ENCODE results near the gene SALL2.

Gene SALL2

DNA sequence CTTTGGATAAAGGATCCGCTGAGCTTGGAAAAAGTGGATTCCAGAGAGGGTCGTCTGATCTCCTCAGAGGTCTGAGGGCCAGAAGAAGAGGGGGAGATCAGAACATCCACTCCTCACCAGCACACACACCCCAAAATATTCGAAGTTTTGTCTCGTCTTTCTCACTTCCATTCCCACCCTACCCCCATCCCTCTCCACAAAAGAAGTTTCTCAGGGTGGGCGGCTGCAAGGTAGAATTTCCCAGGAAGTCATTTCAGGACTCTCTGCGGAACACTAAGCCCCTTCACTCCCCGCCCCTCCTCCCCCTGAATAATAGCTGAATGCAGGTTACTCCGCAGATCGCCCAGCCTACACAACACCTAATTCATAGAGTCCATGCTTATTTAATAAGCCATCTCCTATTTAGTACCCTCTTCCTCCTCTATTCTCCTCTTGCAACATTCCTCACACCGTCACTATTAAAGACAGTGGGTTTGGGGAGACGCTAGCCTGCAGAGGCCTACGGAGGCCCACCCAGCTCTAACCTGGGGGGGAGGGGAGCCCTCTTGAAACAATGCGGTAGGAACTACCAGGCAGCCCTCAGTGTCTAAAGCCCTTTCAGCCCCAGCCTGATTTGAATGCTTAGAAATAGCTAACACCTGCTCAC, 649 bp upstream of the SALL2 start:
- DNase-seq: no peak

DNA sequence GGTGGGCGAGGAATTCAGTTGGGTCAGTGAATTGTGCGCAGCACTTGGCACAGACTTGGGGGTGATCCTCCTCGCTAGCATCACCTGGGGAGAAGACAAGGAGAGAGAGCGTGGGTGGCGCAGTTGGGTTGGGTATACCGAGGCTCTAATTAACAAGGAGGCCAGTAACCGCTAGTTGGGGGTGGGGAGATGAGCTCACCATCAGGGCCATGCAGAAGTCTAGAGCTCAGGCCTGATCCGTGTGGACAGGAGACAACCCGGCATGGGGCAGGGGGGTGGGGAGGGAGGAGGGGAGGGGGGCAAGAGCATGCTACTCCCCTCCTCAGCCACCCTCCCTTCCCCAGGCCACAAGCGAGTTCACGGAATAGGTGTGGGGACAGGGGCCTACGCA, 580 bp downstream of the SALL2 start:
- peak; percentile 47 for DNase-seq

DNA sequence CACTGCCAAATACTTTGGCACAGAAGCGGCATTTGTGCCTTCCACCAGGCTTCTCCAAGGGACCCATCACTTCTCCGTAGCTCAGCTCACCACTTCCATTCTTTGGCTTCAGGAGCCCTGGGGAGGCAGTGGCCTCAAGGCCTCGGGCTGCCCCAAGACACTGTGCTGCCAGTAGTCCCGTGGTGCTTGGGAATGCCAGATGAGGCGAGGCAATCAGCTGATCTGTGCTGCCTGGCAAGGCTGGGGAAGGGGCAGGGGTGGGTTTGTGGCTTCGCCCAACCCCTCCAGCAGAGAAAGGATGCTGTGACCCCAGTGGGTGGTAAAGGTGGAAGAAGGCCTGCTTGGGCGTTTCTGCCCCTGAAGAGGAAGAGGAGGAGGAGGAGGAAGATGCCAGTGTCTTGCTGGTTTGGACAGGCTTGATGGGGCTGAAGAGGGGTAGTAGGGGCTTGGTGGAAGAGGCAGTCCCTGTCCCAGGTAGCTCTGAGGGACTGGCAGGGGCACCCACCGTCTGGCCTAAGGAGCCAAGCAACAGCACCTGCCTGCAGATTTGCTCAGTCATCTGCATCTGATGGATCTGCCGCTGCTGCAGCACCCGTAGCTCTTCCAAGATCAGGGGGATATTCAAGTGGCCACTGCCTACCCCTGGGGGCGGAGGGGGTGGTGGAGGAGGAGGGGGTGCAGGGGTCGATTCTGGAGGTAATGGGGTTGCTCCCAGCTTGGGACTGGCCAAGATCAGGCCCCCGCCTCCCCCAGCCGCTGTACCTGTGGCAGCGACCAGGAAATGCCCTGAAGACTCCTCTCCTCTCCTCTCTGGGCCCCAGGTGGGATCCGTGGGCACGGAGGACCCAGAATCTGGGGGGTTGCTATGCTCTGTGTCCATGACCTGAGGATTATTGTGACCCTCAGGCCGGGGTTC, 1.3 kb downstream of the SALL2 start:
- DNase-seq: no peak

DNA sequence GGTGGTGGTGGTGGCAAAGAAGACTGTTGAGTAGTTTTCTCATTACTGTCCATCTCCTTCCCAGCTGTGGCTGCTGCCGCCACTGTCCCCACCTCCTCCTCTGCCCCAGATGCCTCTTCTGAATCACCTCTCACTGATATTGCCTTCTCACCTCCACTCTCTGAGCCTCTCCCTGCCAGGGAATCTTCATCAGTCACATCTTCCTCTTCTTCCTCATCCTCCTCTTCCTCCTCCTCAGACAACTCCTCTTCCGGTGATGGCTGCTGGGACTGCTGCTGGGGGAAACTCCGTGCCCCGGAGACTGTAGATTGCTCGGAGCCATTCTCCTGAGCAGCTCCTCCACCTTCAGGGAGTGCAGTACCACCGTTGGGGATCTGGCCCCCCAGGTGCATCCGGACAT, 2.9 kb downstream of the SALL2 start:
- DNase-seq: no peak

DNA sequence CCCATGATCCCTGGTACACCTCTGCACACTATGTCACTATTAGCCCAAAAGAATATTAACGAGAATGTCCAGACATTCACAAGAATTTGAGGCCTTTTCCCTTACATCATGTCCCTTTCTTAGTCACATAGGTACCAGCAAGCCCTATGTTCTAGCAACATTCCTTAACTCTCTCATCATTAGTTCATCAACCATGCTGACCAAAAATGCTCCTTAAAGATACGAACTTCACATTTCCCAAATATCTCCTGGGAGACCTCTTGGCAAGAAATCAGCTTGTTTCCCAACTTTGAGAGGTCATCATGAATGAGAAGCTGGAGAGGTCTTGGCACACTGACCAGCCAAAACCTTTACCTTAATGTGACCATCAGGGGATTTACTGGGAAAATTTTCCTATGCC, 4.6 kb downstream of the SALL2 start:
- DNase-seq: no peak

DNA sequence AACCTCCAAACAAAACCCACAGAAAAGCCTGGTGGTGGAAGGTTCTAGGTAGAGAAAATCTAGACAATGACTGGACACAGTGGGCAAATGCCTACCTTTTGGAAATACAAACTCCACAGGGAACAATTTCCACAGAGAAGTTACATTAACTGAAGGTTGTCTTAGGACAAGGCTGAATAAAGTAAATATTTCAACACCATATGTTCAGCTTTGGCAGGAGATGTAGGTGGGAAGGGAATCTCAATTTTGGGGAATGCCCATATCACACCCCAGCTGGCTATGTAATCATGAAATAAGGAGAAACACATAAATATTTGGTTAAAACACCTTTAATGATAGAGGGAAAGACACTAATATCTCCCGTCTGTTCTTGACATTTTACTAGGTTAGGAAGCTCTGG, 5.4 kb downstream of the SALL2 start:
- no peak for DNase-seq

DNA sequence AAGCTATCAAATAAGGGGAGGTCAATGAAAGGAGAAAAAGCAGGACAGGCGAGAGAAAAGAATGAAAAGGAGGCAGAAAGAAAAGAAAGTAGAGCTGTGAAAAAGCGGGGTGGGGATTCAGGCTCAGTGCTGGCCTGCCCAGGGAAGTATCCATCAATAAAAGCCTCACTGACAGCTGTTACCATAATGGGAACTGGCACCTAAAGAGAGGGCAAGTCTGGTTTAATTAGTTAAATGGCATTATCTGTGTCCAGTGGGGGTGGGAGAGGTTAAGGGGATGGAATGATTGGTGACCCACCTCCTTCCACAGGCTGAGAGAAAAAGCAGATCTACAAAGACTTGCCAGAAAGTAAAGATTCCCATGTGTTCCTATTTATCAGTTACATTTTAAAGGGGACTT, 7.4 kb downstream of the SALL2 start:
- DNase-seq: no peak

DNA sequence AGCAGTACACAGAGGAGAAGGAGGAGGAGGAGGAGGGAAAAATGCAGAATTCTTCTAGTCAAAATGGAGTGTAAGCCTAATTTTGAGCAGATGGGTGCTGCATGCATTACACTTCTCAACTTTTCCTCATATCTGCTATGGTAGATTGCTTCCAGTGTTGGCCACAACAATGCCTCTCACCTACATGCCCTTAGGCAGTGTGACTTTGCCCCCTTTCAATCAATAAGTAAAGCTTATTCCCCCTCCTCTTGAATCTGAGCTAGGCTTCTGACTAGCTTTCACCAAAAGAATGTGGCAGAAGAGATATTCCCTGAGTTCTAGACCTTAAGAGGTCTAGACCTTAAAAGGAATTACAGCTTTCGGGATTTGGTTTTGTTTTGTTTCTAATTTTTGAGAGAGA, 11.8 kb downstream of the SALL2 start:
- DNase-seq: no peak

DNA sequence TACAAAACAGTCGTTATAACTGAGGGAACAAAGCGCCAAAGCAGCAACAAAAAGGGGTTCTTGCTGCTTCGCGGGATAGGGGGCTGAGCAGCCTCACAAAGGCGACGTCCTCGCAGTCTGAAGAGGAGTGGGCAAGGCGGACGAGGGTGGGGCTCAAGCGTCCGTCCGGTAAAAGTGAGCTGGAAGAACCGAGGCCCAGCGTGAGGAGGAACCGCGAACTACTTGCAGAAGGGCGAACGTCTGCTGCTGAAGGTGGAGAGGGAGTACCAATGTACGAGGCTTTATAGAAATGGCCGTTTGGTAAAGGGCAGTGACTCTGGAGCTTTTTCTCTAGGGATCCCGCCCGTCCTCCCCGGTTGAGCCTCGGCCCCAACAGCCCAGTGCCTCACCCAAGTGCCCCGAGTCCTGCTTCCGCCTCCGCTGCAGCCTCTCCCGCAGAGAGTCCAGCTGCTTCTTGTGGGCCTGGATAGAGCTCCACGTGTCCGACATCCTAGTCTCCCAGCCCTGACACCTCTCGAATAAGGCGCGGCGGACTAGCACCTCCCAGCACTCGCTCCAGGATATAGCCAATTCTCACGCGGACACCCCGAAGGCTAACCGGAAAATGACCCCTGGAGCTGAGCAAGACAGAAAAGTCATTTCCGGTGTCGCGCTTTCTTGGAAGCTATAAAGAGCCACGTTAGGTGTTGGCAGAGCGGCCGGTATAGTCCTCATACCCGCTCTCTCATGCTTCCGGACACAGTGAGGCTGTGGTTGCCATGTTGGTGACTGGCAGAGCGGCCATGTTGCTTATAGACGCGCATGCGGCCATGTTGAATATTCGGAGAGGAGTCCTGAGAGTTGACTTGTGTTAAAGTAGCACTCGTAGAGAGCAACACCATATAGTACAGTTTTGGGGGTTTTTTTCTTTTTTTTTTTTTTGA, 15.2 kb downstream of the SALL2 start, which contains the start of gene METTL3:
Gene METTL3 (minus strand): TSS at position 606 of the 923 bp plus-strand sequence. CDS start 117 bp downstream, at position 489.
- DNase-seq: peak; percentile 99

DNA sequence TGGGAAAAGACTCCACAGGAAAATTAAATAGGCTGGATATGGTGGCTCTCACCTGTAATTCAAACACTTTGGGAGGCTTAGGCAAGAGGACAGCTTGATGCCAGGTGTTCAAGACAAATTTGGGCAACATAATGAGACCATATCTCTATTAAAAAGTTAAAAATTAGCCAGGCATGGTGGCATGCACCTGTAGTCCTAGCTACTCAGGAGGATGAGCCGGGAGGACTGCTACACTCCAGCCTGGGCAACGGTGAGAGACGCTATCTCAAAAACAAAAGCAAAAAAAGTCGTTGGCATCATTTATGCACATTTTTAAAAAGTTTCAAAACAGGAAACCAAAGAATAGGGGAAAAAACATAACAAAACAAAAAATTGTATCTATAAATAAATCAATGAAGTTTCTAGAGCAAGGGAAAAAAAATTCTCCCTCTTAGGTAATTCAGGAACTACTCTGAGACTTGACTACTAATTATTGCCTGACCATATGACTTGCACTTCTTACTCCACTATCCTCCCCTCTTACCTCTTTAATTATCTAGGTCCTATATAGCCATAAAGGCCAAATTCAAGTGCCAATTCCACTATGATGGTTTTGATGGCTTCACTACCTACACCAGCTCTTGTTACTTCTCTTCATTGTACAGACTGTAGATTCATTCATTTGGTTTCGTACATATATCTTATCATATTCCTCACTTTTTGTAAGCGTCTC, 16.6 kb downstream of the SALL2 start:
- no peak for DNase-seq

DNA sequence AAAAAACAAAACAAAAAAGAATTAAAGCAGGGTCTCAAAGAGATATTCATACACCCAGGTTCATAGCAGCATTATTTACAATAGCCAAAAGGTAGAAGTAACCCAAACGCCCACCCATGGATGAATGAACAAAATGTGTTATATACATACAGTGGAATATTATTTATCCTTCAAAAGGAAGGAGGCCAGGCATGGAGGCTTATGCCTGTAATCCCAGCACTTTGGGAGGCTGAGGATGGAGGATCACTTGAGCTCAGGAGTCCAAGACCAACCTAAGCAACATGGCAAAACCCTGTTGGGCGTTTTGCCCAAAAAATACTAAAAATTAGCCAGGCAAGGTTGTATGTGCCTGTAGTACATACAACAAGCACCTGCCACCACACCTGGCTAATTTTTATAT, 19.6 kb downstream of the SALL2 start:
- DNase-seq: no peak

DNA sequence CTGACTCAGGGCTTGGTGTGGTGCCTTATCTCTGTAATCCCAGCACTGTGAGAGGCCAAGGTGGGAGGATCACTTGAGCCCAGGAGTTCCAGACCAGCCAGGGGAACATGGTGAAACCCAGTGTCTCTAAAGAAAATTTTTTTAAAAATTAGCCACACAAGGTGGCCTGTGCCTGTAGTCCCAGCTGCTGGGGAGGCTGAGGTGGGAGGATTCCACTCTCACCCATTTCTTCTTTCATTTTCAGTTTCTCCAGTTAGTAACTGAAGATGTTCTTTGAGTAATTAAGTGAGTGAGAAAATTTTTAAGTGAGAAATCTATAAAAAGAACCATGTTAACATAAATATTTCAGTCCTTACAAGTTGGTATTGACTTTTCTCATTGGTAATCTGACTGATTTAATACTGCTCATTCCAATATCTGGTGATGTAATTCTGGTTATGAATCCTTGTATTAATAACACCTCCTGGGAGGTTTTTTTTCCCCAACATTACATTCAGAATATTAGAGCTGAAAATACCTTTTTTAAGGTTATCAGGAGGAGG, 21.1 kb downstream of the SALL2 start:
- no peak for DNase-seq

DNA sequence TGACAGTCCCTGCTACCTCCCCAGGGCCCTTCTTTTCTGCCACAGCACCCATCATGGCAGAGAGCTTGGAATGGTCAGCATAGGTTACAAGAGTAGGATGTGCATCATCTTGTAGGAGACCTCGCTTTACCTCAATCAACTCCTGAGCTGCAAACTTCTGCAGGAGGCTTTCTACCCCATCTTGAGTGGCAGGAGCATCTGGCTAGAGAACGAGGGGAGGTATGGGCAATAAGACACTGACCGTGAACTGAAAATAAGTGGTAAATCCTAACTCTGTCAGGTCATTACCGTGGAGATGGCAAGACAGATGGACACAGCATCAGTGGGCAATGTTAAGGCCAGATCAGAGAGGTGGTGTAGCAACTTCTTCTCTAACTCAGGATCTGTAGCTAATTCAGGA, 22.8 kb downstream of the SALL2 start:
- no peak for DNase-seq

DNA sequence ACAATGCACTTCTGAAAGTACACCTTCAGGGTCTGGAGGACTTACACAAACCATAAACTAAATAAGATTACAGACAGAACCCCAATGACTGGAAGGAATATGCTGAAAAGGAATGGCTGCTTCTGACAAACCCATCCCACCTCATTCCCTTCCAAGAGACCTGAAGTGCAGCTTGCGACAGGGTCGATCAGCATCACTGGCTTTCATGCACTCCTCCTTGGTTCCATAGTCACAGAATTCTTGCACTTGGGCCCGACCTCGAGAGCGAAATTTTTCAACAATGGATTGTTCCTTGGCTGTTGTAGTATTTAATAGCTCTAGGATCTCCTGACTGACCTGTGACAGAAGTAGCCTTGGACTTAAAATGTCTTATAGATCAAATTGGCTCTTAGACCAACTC, 24.6 kb downstream of the SALL2 start:
- no peak for DNase-seq

DNA sequence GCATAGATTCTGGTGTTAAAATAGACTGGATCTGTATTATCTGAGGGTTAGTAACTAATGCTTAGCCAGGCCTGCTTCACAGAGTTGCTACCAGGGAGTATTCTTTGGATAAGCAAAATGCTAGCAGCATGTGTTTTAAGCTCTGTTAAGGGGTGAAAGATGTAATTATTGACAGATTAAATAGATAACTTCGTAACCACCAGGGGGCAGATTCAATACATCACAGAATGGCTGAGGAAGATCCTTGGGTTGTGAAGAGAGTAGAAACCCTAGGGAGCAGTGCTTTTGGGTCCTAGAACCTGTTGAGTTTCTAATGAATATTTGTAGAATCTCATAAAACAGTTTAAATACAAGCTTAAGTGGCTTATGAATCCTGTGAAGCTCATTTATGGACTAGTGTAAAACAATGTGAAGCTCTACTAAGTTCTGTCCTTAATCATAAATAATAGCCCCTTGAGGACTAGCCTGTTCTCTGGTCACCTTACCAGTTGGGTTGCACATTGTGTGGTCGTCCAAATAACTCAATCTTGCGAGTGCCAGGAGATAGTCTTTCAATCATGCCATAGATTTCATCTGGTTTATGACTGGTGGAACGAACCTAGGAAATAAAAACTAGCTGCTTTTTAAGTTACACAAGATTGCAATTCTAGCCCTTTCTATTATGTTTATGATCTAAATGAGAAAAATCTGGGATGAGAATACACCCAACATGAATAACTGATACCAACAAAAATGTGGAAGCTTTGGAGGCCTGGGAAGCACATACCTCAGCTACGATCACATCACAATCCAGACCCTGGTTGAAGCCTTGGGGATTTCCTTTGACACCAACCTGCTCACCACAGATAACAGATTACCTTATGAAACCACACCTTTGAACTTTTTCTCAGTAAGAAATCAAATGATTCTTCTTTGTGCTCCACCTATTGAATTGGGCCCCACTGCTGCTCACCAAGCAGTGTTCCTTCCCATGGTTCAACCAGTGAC, 27.3 kb downstream of the SALL2 start:
- no peak for DNase-seq

DNA sequence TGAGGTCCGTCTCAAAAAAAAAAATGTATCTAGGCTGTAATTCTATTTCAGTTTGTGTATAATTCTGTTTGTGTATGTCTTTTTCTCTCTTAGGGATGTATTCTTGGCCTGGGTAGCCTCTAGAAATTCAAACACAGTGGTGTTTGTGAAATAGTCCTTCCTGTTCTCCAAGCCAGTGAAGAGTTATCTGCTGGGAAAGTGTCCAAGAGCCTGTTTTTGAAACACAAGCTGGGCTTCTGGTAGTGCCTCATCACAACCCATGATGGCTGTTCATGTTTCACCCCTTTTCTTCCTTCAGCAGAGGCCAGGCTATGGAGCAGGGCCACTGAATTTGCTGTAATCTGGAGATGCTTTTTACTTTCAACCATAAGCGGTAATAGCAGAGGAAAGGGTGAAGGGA, 29.7 kb downstream of the SALL2 start:
- no peak for DNase-seq

DNA sequence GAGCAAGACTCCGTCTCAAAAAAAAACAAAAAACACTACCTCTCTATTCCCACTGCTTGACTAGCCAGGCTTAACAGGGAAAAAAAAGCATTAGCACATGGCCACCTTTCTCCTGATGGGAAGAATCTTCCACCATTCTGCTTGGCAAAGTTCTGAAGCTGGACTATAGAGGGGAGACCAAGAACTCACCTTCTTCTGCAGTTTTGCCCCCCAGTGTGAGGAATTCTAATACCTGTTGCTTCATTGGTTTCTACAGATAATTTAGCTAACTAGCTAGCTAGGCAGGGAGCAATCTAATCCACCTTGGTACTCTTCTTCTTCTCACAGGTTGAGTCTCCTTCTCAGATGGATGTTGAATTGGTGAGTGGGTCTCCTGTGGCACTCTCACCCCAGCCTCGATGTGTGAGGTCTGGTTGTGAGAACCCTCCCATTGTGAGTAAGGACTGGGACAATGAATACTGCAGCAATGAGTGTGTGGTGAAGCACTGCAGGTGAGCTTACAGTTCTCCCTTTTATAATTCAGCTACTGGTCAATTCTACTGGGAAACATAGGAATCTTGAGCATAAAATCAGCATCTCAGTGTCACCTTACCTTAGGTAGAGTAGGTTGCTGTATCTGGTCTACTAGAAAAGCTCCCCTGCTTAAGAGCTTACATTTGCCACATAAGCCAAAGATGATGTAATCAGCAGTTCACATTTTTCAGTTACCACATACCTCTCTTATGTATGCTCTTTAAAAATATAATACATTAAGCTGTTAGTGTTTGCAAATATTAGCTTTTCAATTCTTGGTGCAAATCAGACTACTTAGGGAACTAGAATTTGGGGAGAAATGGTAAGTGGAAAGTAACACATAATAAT, 31.0 kb downstream of the SALL2 start:
- DNase-seq: no peak

DNA sequence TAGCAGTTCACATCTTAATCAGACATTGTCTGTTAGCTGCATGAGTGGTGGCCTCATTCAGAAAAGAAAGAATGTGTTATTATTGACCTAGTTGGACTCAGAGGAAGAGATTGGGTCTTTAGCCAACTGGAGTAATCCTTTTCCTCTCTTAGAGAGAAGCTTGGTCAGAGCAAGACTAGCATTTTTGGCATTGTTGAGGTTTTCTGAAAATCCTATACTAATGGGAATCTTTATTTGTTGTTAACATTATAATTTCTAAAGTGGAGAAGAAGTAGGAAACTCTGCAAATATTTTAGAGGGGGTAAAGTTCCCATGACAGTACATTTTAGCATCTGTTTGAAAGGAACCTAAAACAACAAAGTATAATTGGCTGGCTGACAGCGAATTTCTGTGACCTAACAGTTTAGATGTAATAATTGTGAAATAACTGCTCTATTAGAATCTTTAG, 39.5 kb downstream of the SALL2 start:
- DNase-seq: no peak

DNA sequence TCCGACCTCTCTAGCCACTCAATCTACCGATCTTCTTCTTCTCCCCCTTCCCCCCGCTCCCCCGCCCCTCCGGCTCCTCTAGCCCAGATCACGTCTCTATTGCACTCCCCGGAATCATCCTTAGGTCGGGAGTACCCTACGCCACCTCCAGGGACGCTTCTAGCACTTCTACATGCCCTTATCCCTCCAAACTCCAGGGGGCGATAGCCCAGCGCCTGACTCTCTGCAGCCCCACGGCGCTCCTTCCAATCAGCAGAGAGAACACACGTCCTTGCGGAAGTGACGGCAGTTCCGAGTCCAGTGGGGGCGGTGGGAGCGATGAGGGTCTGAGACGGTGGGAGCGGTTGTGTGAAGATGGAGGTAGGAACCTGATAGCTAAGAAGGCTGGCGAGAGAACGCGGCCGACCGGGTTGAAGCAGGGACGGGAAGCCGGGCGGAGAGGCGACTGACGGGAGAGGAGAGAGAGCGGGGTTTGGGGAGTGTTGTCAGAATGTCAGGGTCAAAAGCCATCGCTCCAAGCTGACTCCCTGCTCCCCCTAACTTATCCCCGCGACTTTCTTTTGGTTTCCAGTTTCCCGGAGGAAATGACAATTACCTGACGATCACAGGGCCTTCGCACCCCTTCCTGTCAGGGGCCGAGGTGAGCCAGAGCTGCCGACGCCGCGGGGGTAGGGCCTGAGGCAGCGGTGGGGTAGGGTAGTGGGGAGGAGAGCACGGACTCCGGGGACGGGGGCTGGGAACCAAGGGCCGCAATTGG, 49.0 kb downstream of the SALL2 start, which contains the start of the genes RAB2B and TOX4:
Gene RAB2B (minus strand): TSS at position 35 of the 757 bp plus-strand sequence. CDS start 87 bp downstream, outside the sequence.
Gene TOX4 (plus strand): TSS at position 271 of the 757 bp plus-strand sequence. CDS start 84 bp downstream, at position 355.
- peak; percentile 99 for DNase-seq
